GM18505 (cell line): ENCODE data around the gene CAMK2G.

Experiments
- ATAC-seq: cut with Tn5 transposase; IDR thresholded peaks from one replicate; pipeline ENCODE4 v1.9.1; 2021; ENCODE audit not compliant: unreplicated experiment
- POLR2A ChIP-seq: IDR thresholded peaks from 4 replicates; pipeline ENCODE4 v1.6.1; 2011; ENCODE audit warnings: borderline replicate concordance; ENCODE audit not compliant: insufficient read depth, insufficient read length; ENCODE audit errors: extremely low read depth

The CAMK2G gene

GRCh38 chr10:73867871-73868631, 6.3 kb downstream of the CAMK2G start:
- ATAC-seq = no peak

GRCh38 chr10:73867126-73867807, 7.1 kb downstream of the CAMK2G start:
- ATAC-seq = no peak

More at GRCh38 chr10:73867871-73868631, 6.3 kb downstream of the CAMK2G start:
- TF ChIP-seq POLR2A = no peak

GRCh38 chr10:73866621-73867020, 7.7 kb downstream of the CAMK2G start:
- no peak for TF ChIP-seq POLR2A
- ATAC-seq = no peak

More at GRCh38 chr10:73867126-73867807, 7.1 kb downstream of the CAMK2G start:
- TF ChIP-seq POLR2A = no peak

- TF ChIP-seq POLR2A = peak; percentile 43
- ATAC-seq = peak; percentile 70
These were observed 8.6 kb downstream of the CAMK2G start for GRCh38 chr10:73865459-73866442.

- no peak for TF ChIP-seq POLR2A
- no peak for ATAC-seq
These were observed 9.3 kb downstream of the CAMK2G start for GRCh38 chr10:73865107-73865458.

GRCh38 chr10:73864229-73864628, 10.1 kb downstream of the CAMK2G start:
- TF ChIP-seq POLR2A = no peak
- no peak for ATAC-seq

GRCh38 chr10:73863039-73863817, 11.1 kb downstream of the CAMK2G start:
- ATAC-seq = no peak
- TF ChIP-seq POLR2A = no peak

- ATAC-seq = no peak
- TF ChIP-seq POLR2A = no peak
These were observed 12.3 kb downstream of the CAMK2G start for GRCh38 chr10:73862011-73862410.

- no peak for TF ChIP-seq POLR2A
- ATAC-seq = no peak
These were observed 14.4 kb downstream of the CAMK2G start for GRCh38 chr10:73859784-73860491.

- ATAC-seq = no peak
These were observed 14.9 kb downstream of the CAMK2G start for GRCh38 chr10:73859428-73859783.

GRCh38 chr10:73858750-73859427, 15.5 kb downstream of the CAMK2G start:
- no peak for TF ChIP-seq POLR2A
- ATAC-seq = no peak

More at GRCh38 chr10:73859428-73859783, 14.9 kb downstream of the CAMK2G start:
- TF ChIP-seq POLR2A = no peak

GRCh38 chr10:73858013-73858708, 16.2 kb downstream of the CAMK2G start:
- TF ChIP-seq POLR2A = no peak
- no peak for ATAC-seq

- ATAC-seq = no peak
- no peak for TF ChIP-seq POLR2A
These were observed 16.9 kb downstream of the CAMK2G start for GRCh38 chr10:73857446-73857845.
